ENCODE measurements around the gene HCN3. TPM values are rescaled to one million over a fixed set of nuclear protein-coding genes. Genes with fewer than 3 reads are reported as not detected.

HCN3 gene
- total RNA-seq, 1 experiment from 2014 or later: 5.4 TPM

GRCh38 chr1:155247667-155248553, 29.4 kb upstream of the HCN3 start:
- no peak overlapping the region for H2BK15ac ChIP-seq (ENCODE audit: low read depth, low read length)
- no CpG with 5 or more reads among the region's 26 CpGs for WGBS (ENCODE audit: extremely low coverage, insufficient read length, low lambda C conversion rate)
- H3K4me1 ChIP-seq (ENCODE audit: insufficient read depth, low read length): no peaks in the 10 kb centered on the region
- no peaks in the 10 kb centered on the region for H3K9me3 ChIP-seq (ENCODE audit: control insufficient read depth, low read depth, low read length)
- Mint-ChIP-seq H3K27ac (no peak overlapping the region), H3K36me3 (ENCODE audit: insufficient read depth in 1 of 3, low read depth in 3 of 3) (peaks cover 8 to 30% (median 28%) of the 10 kb centered on the region in 3 experiments), H3K4me1 (peaks cover 22 to 30% of the 10 kb centered on the region in 2 experiments), H3K4me3 (no peak overlapping the region), H3K27me3 (ENCODE audit: low read depth) (peaks cover 36% of the 10 kb centered on the region), H3K9me3 (peaks cover 0 to 3% of the 10 kb centered on the region in 2 experiments; a peak in 1 of 5 replicates)
- no peak overlapping the region for H2BK5ac ChIP-seq (ENCODE audit: insufficient read length, low read length)
- no peak overlapping the region for H3T11ph ChIP-seq (ENCODE audit: low read length)
- H3K23me2 ChIP-seq (ENCODE audit: insufficient read length, low read depth, low read length, poor library complexity, severe bottlenecking): peaks cover 9% of the 10 kb centered on the region
- no peak overlapping the region for H4K91ac ChIP-seq (ENCODE audit: insufficient read length, low read depth, low read length)
- no peaks in the 10 kb centered on the region for H3K79me2 ChIP-seq (ENCODE audit: insufficient read depth, low read length)
- H3K9ac ChIP-seq (ENCODE audit: extremely low read depth, insufficient read length, low read length): no peak overlapping the region
- H3K4ac ChIP-seq (ENCODE audit: low read depth, low read length): no peak overlapping the region
- H4K5ac ChIP-seq (ENCODE audit: insufficient read length, low read depth, low read length): no peak overlapping the region
- no peak overlapping the region for H2AK5ac ChIP-seq (ENCODE audit: insufficient read length, low read length)
- H2BK20ac ChIP-seq (ENCODE audit: low read depth, low read length, poor library complexity, severe bottlenecking): no peak overlapping the region
- no peak overlapping the region for H3K14ac ChIP-seq (ENCODE audit: insufficient read depth, low read length)
- no peak overlapping the region for H3K23ac ChIP-seq (ENCODE audit: insufficient read length, low read depth, low read length)
- no peak overlapping the region for H4K8ac ChIP-seq (replicated peaks; ENCODE audit: insufficient read length, low read depth, low read length)
- H2AFZ ChIP-seq (ENCODE audit: low read length): no peak overlapping the region
- no peak overlapping the region for H3K18ac ChIP-seq (ENCODE audit: insufficient read length, low read depth, low read length)
- no peak overlapping the region for H3K56ac ChIP-seq (ENCODE audit: insufficient read length, low read depth, low read length)
- TF ChIP-seq, protein P1, sequence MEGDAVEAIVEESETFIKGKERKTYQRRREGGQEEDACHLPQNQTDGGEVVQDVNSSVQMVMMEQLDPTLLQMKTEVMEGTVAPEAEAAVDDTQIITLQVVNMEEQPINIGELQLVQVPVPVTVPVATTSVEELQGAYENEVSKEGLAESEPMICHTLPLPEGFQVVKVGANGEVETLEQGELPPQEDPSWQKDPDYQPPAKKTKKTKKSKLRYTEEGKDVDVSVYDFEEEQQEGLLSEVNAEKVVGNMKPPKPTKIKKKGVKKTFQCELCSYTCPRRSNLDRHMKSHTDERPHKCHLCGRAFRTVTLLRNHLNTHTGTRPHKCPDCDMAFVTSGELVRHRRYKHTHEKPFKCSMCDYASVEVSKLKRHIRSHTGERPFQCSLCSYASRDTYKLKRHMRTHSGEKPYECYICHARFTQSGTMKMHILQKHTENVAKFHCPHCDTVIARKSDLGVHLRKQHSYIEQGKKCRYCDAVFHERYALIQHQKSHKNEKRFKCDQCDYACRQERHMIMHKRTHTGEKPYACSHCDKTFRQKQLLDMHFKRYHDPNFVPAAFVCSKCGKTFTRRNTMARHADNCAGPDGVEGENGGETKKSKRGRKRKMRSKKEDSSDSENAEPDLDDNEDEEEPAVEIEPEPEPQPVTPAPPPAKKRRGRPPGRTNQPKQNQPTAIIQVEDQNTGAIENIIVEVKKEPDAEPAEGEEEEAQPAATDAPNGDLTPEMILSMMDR (conservative IDR thresholded peaks at IDR 0.05): no peak
- no peak overlapping the region for H2BK120ac ChIP-seq (ENCODE audit: low read depth, low read length, poor library complexity, severe bottlenecking)
- no peak overlapping the region for H3K27ac ChIP-seq (ENCODE audit: insufficient read length, low read depth, low read length)
- DNase-seq: no peak
- no peaks in the 10 kb centered on the region; the same call in 1 of the 2 replicates for H3K27me3 ChIP-seq (ENCODE audit: insufficient read depth, low read length)
- H3K79me1 ChIP-seq (ENCODE audit: insufficient read depth, low read depth, low read length, poor library complexity, severe bottlenecking): no peaks in the 10 kb centered on the region
- no peak overlapping the region for H2BK12ac ChIP-seq (ENCODE audit: insufficient read length, low read depth, low read length)
- H4K20me1 ChIP-seq (ENCODE audit: control insufficient read depth, insufficient read depth, insufficient read length): no peaks in the 10 kb centered on the region
- H3K4me2 ChIP-seq (ENCODE audit: insufficient read depth, insufficient read length, low read length): no peak overlapping the region

Measured in H9 (cell line).